Fibroblast of lung (primary cell): ENCODE measurements around the gene BBS2.

Experiments
- EZH2 ChIP-seq: IDR thresholded peaks from 2 replicates; pipeline ENCODE4 v1.5.1; 2012; ENCODE audit warnings: low read length, control low read depth, mild to moderate bottlenecking; ENCODE audit errors: missing control alignments
- TF ChIP-seq, protein P1 (sequence below), 2 donors: IDR thresholded peaks in 1 of 2; conservative IDR thresholded peaks in 1 of 2; 1 replicate in 1 of 2; 2 replicates in 1 of 2; pipeline ENCODE4 v1.5.1; 2011 to 2012; ENCODE audit warnings: low read length in 2 of 2, control low read depth in 1 of 2, inconsistent platforms in 1 of 2, low read depth in 1 of 2, mild to moderate bottlenecking in 1 of 2

DNA sequence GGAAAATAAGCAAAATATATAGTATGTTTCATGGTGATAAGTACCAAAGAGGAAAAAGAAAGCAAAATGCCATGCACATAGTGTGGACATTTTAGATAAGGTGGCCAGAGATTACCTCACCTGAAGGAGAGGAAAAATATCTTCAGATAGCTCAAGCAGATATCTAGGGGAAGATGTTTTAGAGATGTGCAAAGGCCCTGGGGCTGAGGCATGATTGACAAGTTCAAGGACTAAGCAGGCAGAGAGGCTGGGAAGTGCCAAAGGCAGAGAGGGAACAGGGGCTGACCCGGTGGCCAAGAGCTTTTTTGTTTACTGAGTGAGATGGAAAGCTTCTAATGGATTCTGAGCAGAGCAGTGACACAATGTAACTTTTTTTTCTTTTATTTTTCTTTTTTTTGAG lies 40.6 kb upstream of the BBS2 start:
- TF ChIP-seq, protein P1, sequence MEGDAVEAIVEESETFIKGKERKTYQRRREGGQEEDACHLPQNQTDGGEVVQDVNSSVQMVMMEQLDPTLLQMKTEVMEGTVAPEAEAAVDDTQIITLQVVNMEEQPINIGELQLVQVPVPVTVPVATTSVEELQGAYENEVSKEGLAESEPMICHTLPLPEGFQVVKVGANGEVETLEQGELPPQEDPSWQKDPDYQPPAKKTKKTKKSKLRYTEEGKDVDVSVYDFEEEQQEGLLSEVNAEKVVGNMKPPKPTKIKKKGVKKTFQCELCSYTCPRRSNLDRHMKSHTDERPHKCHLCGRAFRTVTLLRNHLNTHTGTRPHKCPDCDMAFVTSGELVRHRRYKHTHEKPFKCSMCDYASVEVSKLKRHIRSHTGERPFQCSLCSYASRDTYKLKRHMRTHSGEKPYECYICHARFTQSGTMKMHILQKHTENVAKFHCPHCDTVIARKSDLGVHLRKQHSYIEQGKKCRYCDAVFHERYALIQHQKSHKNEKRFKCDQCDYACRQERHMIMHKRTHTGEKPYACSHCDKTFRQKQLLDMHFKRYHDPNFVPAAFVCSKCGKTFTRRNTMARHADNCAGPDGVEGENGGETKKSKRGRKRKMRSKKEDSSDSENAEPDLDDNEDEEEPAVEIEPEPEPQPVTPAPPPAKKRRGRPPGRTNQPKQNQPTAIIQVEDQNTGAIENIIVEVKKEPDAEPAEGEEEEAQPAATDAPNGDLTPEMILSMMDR (conservative IDR thresholded peaks at IDR 0.05 in 1 of 2, IDR thresholded peaks at IDR 0.05 in 1 of 2; ENCODE audit: low read depth in 1 of 2, low read length in 2 of 2), result no peak
- no peak for TF ChIP-seq EZH2
